IPS-NIHi7 (cell line): ENCODE measurements around the gene IGFBP1.
"Not testable (repeated sequence)": the region's sequence is repeated elsewhere in the genome, so short reads cannot be mapped to it uniquely, and the experiment has no call there.

ENCODE experiments used
- DNase-seq: peaks from one replicate; pipeline ENCODE4 v3.0.0; 2012; ENCODE audit warnings: mixed read lengths; ENCODE audit errors: extremely low spot score

IGFBP1 gene

DNA sequence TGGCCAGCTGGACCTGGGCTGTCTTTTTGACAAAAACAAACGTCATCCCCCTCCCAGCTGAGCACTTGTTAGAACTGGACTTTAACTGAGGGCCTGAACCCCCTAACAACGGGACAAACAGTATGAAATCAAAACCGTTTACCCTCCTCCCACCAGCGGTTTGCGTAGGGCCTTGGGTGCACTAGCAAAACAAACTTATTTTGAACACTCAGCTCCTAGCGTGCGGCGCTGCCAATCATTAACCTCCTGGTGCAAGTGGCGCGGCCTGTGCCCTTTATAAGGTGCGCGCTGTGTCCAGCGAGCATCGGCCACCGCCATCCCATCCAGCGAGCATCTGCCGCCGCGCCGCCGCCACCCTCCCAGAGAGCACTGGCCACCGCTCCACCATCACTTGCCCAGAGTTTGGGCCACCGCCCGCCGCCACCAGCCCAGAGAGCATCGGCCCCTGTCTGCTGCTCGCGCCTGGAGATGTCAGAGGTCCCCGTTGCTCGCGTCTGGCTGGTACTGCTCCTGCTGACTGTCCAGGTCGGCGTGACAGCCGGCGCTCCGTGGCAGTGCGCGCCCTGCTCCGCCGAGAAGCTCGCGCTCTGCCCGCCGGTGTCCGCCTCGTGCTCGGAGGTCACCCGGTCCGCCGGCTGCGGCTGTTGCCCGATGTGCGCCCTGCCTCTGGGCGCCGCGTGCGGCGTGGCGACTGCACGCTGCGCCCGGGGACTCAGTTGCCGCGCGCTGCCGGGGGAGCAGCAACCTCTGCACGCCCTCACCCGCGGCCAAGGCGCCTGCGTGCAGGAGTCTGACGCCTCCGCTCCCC lies at the start of gene IGFBP1:
IGFBP1 (plus strand) TSS at position 304 of the 808 bp plus-strand sequence; CDS start at position 469, 165 bp downstream.
- DNase-seq = no peak

DNA sequence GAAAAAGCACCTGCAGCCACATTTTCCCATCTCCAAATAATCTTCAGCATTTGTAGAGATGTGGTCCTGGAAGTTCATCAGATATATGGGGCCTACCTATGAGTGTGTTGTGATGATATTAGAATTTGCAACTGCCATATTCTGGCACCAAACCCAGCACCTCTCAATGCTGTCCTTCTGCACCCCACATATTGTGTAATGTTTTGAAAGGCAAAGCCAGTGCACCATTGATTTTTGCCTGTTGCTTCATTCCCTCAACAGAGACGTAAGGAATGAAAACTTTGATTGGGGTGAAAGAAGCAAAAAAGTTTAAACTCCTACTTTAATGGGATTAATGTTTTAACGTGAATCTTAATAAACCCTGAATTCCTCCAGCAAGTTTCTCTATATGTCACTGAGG lies 49.4 kb upstream of the IGFBP1 start:
- not testable (repeated sequence) for DNase-seq

DNA sequence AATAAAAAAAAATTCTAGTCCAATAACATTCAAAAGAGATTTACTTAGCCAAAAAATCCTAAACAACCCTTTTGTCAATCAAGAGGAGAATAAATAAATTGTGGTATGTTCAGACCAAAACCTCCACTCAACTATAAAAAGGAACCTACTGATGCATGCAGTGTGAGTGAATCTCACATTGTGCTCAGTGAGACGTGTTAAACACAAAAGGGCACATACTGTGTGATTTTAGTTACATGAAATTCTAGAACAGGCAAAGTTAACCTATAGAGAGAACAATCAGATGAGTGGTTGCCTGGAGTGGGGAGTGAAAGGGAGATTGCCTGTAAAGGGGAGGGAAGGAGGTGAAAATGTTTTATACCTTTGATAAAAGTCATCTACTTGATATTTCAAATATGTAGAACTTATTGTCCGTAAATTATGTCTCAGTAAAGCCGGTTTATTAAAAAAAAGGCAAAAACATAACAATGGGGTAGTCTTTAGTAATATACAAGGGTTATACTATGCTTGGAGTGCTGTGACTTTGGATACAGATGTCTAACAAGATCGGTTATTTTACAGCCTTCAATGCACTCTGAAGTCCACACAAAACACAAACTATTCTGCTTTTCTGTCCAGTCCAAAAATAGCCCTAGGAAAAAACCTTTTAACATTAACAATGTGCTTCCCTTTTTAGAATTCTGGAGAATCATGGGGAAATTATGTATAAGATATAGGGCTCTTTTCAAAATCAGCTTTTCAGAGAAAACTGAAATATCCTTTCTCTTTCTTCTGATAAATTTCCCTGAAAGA lies 46.2 kb upstream of the IGFBP1 start:
- not testable (repeated sequence) for DNase-seq

- DNase-seq = not testable (repeated sequence)
These were observed 41.8 kb upstream of the IGFBP1 start for GRCh38 chr7:45846536-45846935.

DNA sequence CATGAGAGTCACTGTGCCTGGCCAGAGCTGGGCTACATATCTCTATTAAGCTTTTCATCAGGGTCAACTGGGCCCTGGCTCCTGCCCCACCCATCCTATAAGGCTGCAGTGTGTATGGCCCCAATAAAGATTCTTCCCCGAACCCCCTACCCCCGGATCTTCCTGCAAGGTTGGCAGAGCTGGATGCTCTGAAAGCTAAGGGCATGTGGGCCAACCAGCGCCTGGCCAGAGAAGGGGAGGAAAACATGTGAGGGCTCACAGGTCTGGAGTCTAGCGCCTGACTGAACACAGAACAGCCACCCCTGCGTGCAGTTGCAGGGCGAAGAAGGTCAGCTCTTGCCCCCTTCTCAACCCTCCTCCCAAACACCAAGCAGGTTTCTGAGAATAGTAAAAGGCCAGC lies 39.6 kb upstream of the IGFBP1 start:
- not testable (repeated sequence) for DNase-seq

- DNase-seq = not testable (repeated sequence)
These were observed 35.3 kb upstream of the IGFBP1 start for GRCh38 chr7:45852984-45853383.

GRCh38 chr7:45853491-45853890 lies 34.8 kb upstream of the IGFBP1 start:
- not testable (repeated sequence) for DNase-seq

- not testable (repeated sequence) for DNase-seq
These were observed 32.6 kb upstream of the IGFBP1 start for GRCh38 chr7:45855680-45856079.

DNA sequence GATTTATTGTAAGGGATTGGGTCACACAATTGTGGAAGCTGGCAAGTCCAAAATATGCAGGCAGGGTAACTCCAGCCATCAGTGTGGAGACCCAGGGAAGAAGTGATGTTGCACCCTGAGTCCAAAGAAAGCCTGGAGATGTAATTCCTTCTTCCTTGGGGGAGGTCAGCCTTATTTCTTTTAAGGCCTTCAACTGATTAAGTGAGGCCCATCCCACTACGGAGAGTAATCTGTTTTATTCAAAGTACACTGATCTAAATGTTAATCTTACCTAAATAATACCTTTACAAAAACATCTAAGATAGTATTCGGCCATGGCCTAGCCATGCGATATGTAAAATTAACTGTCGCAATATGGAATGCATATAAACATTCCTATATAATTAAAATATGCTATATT lies 31.4 kb upstream of the IGFBP1 start:
- DNase-seq = not testable (repeated sequence)

GRCh38 chr7:45863715-45864114 lies 24.6 kb upstream of the IGFBP1 start:
- DNase-seq = peak; percentile 78

DNA sequence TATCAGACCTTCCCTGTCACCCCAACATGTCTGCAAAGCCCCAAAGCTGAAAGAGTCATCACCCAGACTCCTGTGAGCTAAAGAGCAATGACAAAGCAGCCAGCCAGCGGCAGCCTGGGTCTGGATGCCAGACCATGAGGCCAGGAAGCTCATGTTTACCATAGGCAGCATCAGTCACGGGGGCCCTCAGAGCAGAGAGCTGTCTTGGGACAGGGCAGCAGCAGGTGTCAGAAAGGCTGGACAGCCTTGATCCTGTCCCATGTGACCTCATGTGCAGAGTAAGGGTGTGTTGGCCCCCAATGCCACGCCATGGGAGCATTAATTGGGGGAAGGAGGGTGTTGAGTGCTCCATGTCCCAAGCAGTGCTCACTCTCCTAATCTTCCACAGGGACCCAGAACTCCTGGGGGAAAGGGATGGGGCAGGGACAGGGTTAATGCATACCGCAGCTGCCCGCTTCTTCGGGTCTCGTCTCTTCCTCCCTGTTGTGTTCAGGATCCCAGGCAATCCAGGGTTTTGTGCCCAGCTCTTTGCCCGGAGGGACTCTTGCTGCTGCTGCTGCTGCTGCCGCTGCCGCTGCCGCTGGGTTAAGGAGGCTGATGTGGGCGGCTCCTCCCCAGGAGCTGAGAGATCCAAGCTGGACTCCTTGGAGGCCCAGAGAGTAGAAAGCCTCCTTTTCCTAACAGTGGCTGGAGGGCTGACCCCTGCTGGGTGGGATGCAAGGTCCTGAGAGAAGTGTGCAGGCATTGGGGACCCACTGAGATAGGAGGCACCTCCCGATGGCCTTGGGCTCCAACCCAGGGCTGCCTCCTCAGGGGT lies 22.5 kb upstream of the IGFBP1 start:
- no peak for DNase-seq

DNA sequence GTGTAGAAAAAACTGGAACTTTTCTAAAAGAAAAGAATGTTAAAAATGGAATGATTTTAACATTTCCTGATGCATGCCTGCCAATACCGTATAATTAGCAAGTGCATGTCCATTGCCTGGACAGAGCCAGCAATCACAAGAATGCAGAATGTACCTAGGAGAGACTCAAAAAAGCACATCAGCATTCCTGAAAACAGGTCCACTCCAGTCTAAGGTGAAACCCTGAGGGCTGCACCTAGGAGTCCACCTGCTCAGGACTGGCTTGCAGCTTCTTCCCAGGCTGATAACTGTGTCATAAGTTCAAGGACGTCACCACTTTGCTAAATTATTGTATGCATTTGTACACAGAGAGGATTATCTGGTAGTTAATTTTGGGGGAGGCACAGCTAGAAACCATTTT lies 20.8 kb upstream of the IGFBP1 start:
- no peak for DNase-seq

- DNase-seq = no peak
These were observed 18.9 kb upstream of the IGFBP1 start for GRCh38 chr7:45869426-45869825.

- DNase-seq = peak; percentile 79
These were observed 15.9 kb upstream of the IGFBP1 start for GRCh38 chr7:45872116-45873034.

DNA sequence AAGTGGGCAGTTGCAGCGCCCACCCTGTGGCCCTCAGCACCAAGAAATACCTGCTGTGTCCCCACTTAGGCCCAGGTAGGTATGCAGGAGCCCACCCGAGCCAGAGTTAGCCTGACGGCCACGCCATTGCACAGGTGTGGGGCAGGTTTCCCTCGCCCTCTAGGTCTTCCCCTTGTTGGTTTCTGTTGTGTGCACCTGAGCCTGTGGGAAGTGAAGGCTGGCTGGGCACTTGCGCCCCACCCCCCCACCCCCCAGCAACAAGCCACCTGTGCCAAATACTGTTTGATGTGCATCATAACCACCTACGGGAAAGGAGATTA lies 15.3 kb upstream of the IGFBP1 start, which contains the start of gene CCDC201:
CCDC201 (minus strand) TSS at position 48 of the 320 bp plus-strand sequence. CDS start 75 bp downstream, outside the sequence.
- DNase-seq = no peak

DNA sequence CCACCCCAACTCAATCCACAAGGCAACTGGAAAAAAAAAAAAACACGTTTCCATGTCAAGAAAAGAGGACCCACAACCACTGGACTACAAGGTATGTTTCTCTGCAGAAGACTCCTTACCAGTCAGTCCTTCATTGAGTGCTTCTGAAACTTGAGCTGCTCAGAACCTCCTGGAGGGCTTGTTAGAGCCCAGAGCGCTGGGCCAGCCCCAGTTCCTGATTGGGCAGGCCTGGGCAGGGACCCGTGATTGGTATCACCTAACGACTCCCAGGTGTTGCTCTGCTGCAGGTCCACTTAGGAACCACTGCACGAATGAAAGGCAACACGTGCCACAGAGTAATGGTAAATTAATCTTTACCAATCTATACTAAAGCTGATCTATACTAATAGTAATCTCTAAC lies 14.9 kb upstream of the IGFBP1 start:
- DNase-seq = no peak

DNA sequence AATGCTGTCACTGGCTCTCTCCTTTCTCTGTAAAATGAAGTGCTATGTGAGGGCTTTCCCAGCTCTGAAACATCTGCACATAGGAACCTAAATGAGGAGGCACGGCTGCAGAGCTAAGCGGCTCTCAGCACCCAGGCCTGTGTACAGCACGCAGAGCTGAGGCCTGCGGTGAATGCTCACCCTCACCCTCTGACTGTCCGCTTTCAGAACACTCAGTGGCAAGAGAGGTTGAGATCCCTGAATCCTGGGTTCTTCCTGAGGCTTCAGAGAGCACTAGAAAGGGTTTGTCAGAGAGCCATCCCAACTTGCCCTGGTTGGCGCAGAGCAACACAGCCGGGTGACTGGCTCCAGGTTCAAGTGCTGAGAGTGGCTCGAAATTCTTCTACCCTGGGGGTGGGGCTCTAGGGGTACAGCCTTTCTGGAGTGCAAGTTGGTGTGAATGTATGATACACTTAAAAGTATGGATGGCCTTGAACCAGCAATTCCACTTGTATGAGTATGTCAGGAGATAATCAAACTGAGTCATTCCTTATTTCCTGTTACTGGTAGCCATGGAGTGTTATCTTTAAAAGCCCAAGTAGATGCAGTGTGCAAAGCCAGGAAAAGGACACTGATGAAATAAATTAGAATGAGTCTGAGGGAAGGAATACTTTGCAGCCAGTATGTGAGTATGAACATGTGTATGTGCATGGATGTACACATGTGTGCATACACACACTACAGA lies 13.7 kb upstream of the IGFBP1 start:
- DNase-seq = no peak

DNA sequence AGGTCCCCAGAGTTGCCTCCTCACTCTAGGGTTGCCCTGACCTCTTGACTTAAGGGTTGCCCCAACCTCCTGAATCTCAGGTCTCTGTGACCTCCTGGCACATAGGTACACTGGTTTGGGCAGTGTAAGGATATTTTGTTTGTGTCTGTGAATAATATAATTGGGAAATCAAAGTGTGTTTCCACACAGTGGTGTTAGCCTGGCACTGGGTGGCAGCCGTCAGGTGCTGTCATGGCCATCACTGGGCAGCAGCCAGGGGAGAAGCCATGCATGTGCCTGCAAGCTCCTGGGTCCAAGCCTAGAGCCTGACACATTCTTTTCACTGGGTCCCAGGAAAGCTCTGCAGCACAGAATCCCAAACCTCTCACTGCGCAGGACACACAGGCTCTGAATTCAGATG lies 11.8 kb upstream of the IGFBP1 start:
- no peak for DNase-seq

GRCh38 chr7:45878457-45879144 lies 9.7 kb upstream of the IGFBP1 start:
- no peak for DNase-seq

DNA sequence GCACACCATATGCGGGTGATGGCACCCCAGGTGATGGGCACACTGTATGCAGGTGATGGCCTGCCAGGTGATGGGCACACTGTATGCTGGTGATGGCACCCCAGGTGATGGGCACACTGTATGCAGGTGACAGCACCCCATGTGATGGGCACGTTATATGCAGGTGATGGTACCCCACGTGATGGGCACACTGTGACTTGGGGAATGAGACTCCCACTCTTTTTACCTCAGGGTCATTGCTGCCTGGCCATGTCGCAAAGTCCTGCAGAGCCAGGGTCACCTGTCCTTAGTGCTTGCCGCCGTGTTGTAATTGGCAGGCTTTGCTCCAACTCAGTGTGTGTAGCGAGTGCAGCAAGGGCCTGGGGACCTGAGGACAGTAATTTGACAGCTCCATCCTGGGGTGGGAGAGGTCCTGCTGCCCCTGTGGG lies 7.8 kb upstream of the IGFBP1 start:
- no peak for DNase-seq
